Lower leg skin (tissue), 3 donors: ENCODE results near the gene DEFB110.

Experiments used
- CTCF ChIP-seq, 3 donors: fragments of 450-650 bp; IDR thresholded peaks; one replicate each; pipeline ENCODE4 v1.5.1; 2016; ENCODE audit warnings: antibody characterized with exemption in 3 of 3, mild to moderate bottlenecking in 3 of 3, moderate library complexity in 2 of 3
- POLR2A ChIP-seq, 2 donors: fragments of 450-650 bp; IDR thresholded peaks; one replicate each; pipeline ENCODE4 v1.6.1; 2016 to 2017; ENCODE audit warnings: antibody characterized with exemption in 2 of 2, mild to moderate bottlenecking in 1 of 2, moderate library complexity in 1 of 2

- TF ChIP-seq CTCF (IDR thresholded peaks at IDR 0.05) (no peak), POLR2A (IDR thresholded peaks at IDR 0.05) (no peak)
Observed at GRCh38 chr6:50047026-50047425, 25.2 kb upstream of the DEFB110 start.
